ENCODE measurements around the gene KRTAP10-2. TPM values are rescaled to one million over a fixed set of nuclear protein-coding genes. Genes with fewer than 3 reads are reported as not detected.

KRTAP10-2 gene
- total RNA-seq, 1 experiment from 2014 or later = not detected

- BruUV-seq (replicated peaks) = no TSS peak
- ChIA-PET CTCF (no interaction called here), POLR2A (no interaction called here)
- peaks cover 14% of the 10 kb centered on the region for H3K9me3 Mint-ChIP-seq (ENCODE audit: unreplicated experiment)
- intact Hi-C loops (cut with micrococcal nuclease) = no loop called here
- DNase-seq (ENCODE audit: unreplicated experiment) = peak; percentile 11
- H3K27me3 Mint-ChIP-seq (ENCODE audit: insufficient read depth, unreplicated experiment) = peaks cover 26% of the 10 kb centered on the region
- H3K4me1 Mint-ChIP-seq (ENCODE audit: insufficient read depth, unreplicated experiment) = peaks cover 6% of the 10 kb centered on the region
- H3K27ac Mint-ChIP-seq (ENCODE audit: low read depth, unreplicated experiment) = no peak overlapping the region
- H3K4me3 Mint-ChIP-seq (ENCODE audit: unreplicated experiment) = no peak overlapping the region
- H3K36me3 Mint-ChIP-seq (ENCODE audit: insufficient read depth, unreplicated experiment) = peaks cover 5% of the 10 kb centered on the region
- TF ChIP-seq, protein P1, sequence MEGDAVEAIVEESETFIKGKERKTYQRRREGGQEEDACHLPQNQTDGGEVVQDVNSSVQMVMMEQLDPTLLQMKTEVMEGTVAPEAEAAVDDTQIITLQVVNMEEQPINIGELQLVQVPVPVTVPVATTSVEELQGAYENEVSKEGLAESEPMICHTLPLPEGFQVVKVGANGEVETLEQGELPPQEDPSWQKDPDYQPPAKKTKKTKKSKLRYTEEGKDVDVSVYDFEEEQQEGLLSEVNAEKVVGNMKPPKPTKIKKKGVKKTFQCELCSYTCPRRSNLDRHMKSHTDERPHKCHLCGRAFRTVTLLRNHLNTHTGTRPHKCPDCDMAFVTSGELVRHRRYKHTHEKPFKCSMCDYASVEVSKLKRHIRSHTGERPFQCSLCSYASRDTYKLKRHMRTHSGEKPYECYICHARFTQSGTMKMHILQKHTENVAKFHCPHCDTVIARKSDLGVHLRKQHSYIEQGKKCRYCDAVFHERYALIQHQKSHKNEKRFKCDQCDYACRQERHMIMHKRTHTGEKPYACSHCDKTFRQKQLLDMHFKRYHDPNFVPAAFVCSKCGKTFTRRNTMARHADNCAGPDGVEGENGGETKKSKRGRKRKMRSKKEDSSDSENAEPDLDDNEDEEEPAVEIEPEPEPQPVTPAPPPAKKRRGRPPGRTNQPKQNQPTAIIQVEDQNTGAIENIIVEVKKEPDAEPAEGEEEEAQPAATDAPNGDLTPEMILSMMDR (IDR thresholded peaks at IDR 0.05; ENCODE audit: unreplicated experiment) = no peak
Measured at GRCh38 chr21:44598061-44598460, 46.8 kb upstream of the KRTAP10-2 start.

DNA sequence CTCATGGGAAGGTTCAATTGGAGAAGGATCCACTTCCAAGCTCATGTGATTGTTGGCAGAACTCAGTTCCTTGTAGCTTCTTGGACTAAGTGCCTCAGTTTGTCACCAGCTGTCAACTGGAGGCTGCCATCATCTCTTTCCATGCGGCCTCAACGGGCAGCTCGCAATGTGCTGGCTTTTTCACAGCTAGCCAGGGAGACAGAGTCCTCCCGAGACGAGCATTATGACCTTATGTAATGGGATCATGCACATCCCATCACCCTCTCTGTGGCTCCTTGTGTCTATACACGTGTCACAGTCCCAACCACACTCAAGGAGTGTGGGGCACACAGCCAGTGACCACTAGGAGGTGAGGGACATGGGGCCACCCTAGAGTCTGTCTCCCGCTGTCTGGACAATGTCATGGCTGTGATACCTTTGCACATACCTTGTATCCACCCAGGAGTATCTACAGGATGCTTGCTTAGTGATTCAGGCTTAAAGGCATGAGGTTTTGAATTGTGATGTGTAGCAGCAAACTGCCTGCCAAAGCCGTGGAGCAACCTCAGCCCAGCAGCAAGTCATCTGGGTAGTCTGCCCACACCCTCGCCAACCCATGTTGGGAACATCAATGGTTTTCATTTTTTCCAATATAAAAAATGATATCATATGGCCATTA, 44.9 kb upstream of the KRTAP10-2 start:
- CTCF ChIA-PET = interaction anchor here (1.1 to 1.3 kb wide), 2 partner anchors 197 to 198 kb away, joined by 3 read pairs; no protein-coding TSS in a partner anchor
- no peak for DNase-seq (ENCODE audit: unreplicated experiment)
- H3K27ac Mint-ChIP-seq (ENCODE audit: low read depth, unreplicated experiment) = no peak overlapping the region
- POLR2A ChIA-PET = interaction anchor here (0.7 to 1.5 kb wide), 2 partner anchors 29 to 343 kb away, joined by 3 read pairs; no protein-coding TSS in a partner anchor
- no peak overlapping the region for H3K4me3 Mint-ChIP-seq (ENCODE audit: unreplicated experiment)
- H3K36me3 Mint-ChIP-seq (ENCODE audit: insufficient read depth, unreplicated experiment) = peaks cover 5% of the 10 kb centered on the region
- TF ChIP-seq, protein P1 (IDR thresholded peaks at IDR 0.05; ENCODE audit: unreplicated experiment) = no peak
- peaks cover 17% of the 10 kb centered on the region for H3K27me3 Mint-ChIP-seq (ENCODE audit: insufficient read depth, unreplicated experiment)
- no TSS peak for BruUV-seq (replicated peaks)
- peaks cover 6% of the 10 kb centered on the region for H3K4me1 Mint-ChIP-seq (ENCODE audit: insufficient read depth, unreplicated experiment)
- intact Hi-C loops (cut with micrococcal nuclease) = no loop called here
- H3K9me3 Mint-ChIP-seq (ENCODE audit: unreplicated experiment) = peaks cover 14% of the 10 kb centered on the region

- H3K9me3 Mint-ChIP-seq (ENCODE audit: unreplicated experiment) = peaks cover 14% of the 10 kb centered on the region
- intact Hi-C loops (cut with micrococcal nuclease) = no loop called here
- H3K4me1 Mint-ChIP-seq (ENCODE audit: insufficient read depth, unreplicated experiment) = peaks cover 6% of the 10 kb centered on the region
- POLR2A ChIA-PET = no interaction called here
- no peak overlapping the region for H3K4me3 Mint-ChIP-seq (ENCODE audit: unreplicated experiment)
- peaks cover 14% of the 10 kb centered on the region for H3K27me3 Mint-ChIP-seq (ENCODE audit: insufficient read depth, unreplicated experiment)
- TF ChIP-seq, protein P1 (IDR thresholded peaks at IDR 0.05; ENCODE audit: unreplicated experiment) = no peak
- DNase-seq (ENCODE audit: unreplicated experiment) = no peak
- no TSS peak for BruUV-seq (replicated peaks)
- H3K27ac Mint-ChIP-seq (ENCODE audit: low read depth, unreplicated experiment) = no peak overlapping the region
- CTCF ChIA-PET = interaction anchor here (1.3 kb wide), 1 partner anchor 198 kb away, joined by 3 read pairs; no protein-coding TSS in a partner anchor
- H3K36me3 Mint-ChIP-seq (ENCODE audit: insufficient read depth, unreplicated experiment) = peaks cover 5% of the 10 kb centered on the region
Measured at GRCh38 chr21:44595524-44595923, 44.2 kb upstream of the KRTAP10-2 start.

- intact Hi-C loops (cut with micrococcal nuclease) = no loop called here
- Mint-ChIP-seq H3K4me1 (ENCODE audit: insufficient read depth, unreplicated experiment) (peaks cover 6% of the 10 kb centered on the region), H3K4me3 (ENCODE audit: unreplicated experiment) (no peak overlapping the region), H3K9me3 (ENCODE audit: unreplicated experiment) (peaks cover 14% of the 10 kb centered on the region), H3K27me3 (ENCODE audit: insufficient read depth, unreplicated experiment) (peaks cover 23% of the 10 kb centered on the region), H3K27ac (ENCODE audit: low read depth, unreplicated experiment) (no peak overlapping the region), H3K36me3 (ENCODE audit: insufficient read depth, unreplicated experiment) (peaks cover 5% of the 10 kb centered on the region)
- TF ChIP-seq, protein P1 (IDR thresholded peaks at IDR 0.05; ENCODE audit: unreplicated experiment) = no peak
- no peak for DNase-seq (ENCODE audit: unreplicated experiment)
- POLR2A ChIA-PET = no interaction called here
- CTCF ChIA-PET = interaction anchor here (0.6 kb wide), 1 partner anchor 133 kb away, joined by 3 read pairs; no protein-coding TSS in a partner anchor
- no TSS peak for BruUV-seq (replicated peaks)
Measured at GRCh38 chr21:44594406-44594916, 43.2 kb upstream of the KRTAP10-2 start.
